Cerebellar cortex (tissue), 1 donor: ENCODE results near the gene KRT35.

ENCODE experiments used
- DNase-seq: peaks from one replicate; pipeline ENCODE4 v3.0.0-alpha.2; 2015; ENCODE audit warnings: low spot score

Gene KRT35

DNA sequence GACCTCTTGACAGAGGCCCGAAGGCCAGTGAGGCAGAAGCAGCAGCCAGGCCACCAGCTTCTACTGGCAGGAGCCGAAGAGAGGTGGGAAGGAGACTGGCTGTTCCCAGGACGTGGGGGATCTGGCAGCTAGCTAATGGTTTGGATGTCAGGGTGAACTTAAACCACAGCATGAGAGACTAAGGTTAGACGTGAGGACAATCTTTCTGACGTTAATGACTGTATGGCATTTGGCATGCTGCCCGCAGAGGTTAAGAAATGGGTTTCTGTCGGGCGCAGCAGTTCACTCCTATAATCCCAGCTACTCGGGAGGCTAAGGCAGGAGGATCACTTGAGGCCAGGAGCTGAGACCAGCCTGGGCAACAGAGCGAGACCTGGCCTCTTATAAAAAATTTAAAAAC is 30.8 kb upstream of the KRT35 start:
- DNase-seq: no peak

DNA sequence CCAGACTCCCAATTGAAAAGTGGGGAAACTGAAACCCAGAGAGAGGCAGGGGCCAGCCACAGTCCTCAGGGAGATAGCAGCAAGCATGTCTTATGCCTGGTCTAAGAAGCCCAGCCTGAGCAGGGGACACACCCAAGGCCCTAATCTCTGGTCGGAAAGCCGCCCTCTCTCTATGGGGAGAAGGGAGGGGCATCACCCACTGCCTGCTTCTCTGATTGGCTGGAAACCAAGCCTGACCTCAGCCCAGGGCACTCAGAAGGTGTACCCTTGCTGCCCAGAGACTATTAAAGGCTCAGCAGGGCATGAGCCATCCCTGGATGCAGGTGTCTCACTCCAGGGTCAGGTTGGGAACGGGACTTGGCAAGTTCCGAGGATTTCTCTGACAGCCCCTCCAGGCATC is 30.2 kb upstream of the KRT35 start:
- no peak for DNase-seq

DNA sequence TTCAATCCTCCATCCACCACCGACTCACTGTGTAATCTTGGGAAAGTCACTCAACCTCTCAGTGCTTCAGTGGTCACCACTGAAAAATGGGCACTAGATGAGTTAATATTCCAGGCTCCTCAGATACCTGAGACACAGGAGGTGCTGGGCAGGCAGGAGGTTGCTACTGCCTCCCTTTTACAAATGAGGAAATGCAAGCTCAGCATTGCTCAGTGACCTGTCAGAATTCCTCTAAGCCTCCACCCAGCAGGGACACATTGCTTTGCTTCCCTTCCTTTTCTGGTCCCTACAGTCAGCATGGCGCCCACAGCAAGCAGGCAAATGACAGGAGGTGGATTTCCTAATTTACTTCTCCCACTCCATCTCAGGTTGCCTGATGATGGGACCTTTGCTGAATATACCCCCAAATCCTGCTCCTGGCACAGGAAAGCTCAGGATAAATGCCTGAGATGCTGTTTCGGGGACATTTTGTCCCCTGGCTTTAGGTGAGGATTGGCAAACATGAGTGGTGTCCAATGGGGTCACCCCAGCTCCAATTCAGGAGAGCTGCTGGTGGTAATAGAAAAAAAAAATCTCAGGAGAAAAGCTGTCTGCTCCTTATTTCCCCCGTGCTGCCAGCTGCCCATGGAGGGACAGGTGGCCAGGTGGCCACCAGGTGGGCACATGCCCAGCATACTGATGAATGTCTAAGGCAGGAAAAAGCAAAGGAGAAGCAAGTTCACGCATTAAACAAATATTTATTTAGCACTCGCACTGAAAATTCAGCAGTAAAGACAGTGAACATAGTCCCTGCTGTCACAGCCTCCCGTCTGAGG is 29.5 kb upstream of the KRT35 start:
- DNase-seq: peak; percentile 71

DNA sequence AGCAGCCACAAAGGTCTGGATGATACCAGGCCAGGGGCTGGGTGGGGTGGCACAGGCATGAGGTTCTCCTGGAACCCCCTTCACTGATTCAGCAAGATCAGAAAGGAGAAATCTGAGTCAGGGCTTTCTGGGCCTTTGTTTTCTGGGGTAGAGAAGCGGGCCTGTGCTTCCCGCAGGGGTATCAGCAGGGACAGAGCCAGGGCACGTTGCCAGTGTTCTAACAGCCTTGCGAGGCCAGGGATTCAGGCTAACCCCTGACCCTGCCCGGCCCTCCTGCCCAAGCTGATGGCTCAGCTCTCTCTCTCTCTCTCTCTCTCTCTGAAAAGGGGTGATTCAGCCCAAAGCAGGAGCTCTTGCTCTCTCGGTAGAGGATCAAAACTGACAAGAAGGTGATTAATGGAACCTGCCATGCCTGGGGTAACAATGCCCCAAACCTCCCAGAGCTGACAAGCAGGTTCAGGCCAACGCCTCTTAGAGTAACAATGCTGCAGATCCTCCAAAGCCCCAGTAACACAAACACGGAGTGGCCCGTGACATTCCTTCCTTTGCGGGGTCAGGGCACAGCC is 26.4 kb upstream of the KRT35 start:
- no peak for DNase-seq

- DNase-seq: no peak
Observed at GRCh38 chr17:41505809-41506767, 25.1 kb upstream of the KRT35 start.

- no peak for DNase-seq
Observed at GRCh38 chr17:41505007-41505808, 24.3 kb upstream of the KRT35 start, which contains the start of gene KRT13. Gene KRT13, minus strand, starts transcription at chr17:41505612. Its CDS starts 62 bp downstream, at chr17:41505550.

- DNase-seq: no peak
Observed at GRCh38 chr17:41504246-41504977, 23.5 kb upstream of the KRT35 start.

DNA sequence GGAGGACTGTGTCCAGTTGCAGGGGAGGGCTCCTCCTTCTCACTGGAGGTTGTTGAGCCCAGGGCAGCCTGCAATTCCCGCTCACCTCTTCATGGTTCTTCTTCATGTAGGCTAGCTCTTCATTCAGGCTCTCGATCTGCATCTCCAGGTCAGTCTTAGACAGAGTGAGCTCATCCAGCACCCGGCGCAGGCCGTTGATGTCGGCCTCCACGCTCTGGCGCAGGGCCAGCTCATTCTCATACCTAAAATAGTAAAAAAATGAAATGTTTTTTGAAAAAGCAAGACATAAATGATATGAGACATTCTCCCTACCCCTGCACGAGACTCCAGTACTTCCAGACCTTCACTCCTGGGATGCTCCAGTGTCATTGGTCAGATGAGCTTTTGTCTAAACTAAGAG is 22.3 kb upstream of the KRT35 start:
- DNase-seq: no peak

GRCh38 chr17:41500131-41500911 is 19.4 kb upstream of the KRT35 start:
- DNase-seq: no peak

DNA sequence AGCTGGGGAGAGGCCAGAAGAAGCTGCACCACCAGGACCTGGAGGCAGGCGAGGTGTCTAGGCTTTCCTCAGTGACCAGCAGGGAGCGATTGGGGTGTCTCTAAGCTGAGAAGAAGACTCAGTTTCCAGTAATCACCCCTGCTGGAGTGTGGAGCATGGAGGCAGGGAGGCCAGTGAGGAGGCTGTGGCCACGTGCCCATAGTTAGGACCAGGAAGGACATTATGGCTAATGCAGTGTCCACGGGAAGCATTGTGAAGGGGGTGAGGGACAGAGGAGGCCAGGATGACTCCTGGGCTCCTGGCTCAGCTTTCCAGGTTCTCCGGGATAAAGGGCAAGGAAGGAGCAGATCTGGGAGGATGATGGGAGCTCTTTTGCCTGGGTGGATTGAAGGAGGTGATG is 18.8 kb upstream of the KRT35 start:
- no peak for DNase-seq

GRCh38 chr17:41498276-41498675 is 17.3 kb upstream of the KRT35 start:
- no peak for DNase-seq

- peak; percentile 44 for DNase-seq
Observed at GRCh38 chr17:41496803-41497484, 16.0 kb upstream of the KRT35 start.

- DNase-seq: no peak
Observed at GRCh38 chr17:41494524-41494923, 13.6 kb upstream of the KRT35 start.

- DNase-seq: no peak
Observed at GRCh38 chr17:41492771-41493170, 11.8 kb upstream of the KRT35 start.

DNA sequence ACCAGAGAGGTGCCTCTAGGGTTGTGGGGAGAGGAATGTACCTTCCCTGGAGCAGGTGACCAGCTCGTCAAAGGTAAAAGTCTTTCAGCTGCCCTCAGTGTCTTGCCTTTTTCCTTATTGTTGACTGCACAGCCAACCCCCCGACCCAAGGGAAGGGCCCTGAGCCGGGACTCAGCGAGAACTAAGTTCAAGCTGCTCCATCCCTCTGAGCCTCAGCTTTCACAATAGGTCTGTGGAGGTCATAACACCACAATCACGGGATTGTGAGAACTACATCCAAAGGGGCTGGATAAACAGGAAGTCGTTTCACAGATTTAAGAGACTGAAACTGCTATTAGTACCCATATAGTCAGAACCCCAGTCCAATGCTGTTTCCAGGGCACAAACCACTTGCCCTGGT is 11.4 kb upstream of the KRT35 start:
- no peak for DNase-seq

DNA sequence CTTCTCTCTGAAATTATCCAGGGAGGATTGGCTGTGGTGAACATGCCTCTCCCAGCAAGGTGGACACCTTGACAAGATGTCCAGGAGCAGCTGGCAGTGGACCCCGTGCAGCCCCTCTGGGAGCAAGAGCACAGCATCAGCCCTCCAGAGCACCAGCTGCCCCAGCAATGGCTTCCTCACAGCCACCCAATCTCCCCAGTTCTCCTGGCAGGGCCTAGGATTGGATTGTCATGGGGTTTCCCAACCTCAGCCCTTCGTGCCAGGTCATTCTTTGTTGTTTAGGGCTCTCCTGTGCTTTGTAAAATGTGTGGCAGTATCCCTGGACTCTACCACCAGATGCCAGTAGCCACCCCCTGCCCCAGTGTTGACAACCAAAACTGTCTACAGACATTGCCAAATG is 10.5 kb upstream of the KRT35 start:
- DNase-seq: no peak

DNA sequence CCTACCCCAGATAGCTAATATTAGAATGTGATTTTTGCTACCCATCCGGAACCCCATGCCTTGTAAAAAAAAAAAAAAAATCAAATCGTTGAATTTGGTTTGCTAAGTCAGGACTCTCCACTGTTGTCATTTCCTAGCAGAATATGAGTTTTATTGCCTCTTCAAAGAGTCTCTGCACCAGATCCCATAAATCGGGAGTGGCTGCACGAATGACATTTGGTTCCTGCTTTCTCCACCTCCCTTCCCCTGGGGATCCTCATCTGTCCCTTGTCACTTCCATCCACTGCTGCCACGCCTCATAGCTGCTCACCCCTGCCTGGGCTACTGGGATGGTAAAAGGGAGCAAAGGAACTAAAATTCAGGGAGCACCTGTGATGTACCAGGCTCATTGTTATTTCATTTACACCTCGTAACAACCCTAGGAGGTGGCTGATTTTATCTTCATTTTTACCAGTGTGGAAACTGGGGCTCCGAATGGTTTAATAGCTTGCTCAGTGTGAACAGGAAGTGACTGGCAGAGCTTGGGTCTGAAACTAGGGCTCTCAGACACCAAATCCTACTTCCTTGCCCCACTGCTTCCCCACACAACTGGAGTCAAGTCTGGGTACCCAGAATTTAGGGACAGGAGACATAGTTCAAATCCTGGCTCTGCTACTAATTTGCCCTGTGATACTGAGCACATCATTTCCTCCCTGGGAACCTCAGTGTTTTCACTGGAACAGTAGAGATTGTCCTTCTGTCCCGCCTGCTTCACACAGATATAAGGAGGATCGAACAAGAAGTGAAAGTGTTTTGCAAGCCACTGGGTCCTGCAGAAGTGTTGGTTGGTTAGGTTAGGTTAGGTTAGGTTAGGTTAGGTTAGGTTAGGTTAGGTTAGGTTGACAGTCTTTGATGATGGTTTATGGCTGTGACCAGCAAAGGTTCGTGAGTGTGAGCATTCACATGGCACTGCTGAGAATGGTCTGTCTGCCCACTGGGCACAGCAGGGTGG is 9.3 kb upstream of the KRT35 start:
- no peak for DNase-seq

DNA sequence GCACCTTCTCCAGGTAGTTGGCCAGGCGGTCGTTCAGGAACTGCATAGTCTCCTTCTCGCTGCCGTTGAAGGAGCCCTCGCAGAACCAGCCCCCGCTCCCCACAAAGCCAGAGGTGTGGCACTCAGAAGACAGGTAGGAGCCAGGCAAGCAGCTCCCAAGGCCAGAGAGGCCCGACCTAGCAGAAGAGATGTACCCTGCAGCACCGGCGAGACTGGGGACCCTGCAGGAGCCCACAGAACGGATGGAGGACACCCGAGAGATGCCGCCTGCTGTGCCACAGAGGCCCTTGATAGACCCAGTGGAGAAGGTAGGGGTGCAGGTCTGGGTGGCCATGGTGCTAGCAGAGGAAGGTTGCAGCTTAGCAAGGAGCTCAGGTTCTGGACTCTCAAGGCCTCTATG is 8.6 kb upstream of the KRT35 start, which contains the start of gene KRT36:
TSS of gene KRT36 (minus strand) at position 380 of the 400 bp plus-strand sequence. CDS start at position 334, 46 bp downstream.
- no peak for DNase-seq
